ENCODE measurements around the gene SMURF2. TPM values are rescaled to one million over a fixed set of nuclear protein-coding genes. Genes with fewer than 3 reads are reported as not detected.

The SMURF2 gene
- total and polyA plus RNA-seq, 9 of the 15 experiments (the other 6 are each of a cell fraction or from before 2014, with no cell fraction given): 3.8 to 22.0 (median 14.8) TPM

DNA sequence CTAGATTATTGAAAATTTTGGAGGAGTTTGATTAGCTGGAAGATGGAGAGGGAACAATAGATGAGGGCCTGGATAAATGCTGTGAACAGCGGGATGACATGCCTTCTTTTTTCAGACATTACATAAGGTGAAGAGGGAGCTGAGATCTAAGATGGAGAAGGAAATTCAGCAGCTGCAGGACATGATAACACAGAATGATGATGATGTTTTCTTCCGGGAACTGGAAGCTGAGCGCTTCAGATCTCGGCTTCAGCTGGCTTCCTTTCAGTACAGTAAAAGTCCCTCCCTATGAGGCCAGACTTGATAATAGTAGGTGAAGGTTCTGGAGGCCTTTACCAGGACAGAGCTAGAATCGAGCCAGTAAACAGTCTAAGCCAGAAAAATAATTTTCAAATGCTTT lies 124.6 kb downstream of the SMURF2 start (continued):
- TF ChIP-seq, protein P1, sequence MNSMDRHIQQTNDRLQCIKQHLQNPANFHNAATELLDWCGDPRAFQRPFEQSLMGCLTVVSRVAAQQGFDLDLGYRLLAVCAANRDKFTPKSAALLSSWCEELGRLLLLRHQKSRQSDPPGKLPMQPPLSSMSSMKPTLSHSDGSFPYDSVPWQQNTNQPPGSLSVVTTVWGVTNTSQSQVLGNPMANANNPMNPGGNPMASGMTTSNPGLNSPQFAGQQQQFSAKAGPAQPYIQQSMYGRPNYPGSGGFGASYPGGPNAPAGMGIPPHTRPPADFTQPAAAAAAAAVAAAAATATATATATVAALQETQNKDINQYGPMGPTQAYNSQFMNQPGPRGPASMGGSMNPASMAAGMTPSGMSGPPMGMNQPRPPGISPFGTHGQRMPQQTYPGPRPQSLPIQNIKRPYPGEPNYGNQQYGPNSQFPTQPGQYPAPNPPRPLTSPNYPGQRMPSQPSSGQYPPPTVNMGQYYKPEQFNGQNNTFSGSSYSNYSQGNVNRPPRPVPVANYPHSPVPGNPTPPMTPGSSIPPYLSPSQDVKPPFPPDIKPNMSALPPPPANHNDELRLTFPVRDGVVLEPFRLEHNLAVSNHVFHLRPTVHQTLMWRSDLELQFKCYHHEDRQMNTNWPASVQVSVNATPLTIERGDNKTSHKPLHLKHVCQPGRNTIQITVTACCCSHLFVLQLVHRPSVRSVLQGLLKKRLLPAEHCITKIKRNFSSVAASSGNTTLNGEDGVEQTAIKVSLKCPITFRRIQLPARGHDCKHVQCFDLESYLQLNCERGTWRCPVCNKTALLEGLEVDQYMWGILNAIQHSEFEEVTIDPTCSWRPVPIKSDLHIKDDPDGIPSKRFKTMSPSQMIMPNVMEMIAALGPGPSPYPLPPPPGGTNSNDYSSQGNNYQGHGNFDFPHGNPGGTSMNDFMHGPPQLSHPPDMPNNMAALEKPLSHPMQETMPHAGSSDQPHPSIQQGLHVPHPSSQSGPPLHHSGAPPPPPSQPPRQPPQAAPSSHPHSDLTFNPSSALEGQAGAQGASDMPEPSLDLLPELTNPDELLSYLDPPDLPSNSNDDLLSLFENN (IDR thresholded peaks at IDR 0.05; ENCODE audit: low read depth in 2 of 2, low read length in 2 of 2): peak in 1 of 2 experiments; percentile 79; a peak in 1 of 4 replicates
- peak; percentile 77 for TF ChIP-seq CREM (IDR thresholded peaks at IDR 0.05; ENCODE audit: low read depth)
- no peak for TF ChIP-seq SRSF7 (optimal IDR thresholded peaks at IDR 0.05; ENCODE audit: low read depth, low read length)
- TF ChIP-seq, protein P2, sequence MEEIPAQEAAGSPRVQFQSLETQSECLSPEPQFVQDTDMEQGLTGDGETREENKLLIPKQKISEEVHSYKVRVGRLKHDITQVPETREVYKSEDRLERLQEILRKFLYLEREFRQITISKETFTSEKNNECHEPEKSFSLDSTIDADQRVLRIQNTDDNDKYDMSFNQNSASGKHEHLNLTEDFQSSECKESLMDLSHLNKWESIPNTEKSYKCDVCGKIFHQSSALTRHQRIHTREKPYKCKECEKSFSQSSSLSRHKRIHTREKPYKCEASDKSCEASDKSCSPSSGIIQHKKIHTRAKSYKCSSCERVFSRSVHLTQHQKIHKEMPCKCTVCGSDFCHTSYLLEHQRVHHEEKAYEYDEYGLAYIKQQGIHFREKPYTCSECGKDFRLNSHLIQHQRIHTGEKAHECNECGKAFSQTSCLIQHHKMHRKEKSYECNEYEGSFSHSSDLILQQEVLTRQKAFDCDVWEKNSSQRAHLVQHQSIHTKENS (CRISPR knock-in tag; IDR thresholded peaks at IDR 0.05): no peak
- no peak for TF ChIP-seq ZNF143 (CRISPR knock-in tag; IDR thresholded peaks at IDR 0.05)
- no peak for TF ChIP-seq ZNF444 (CRISPR knock-in tag; IDR thresholded peaks at IDR 0.05)
- TF ChIP-seq, protein P3, sequence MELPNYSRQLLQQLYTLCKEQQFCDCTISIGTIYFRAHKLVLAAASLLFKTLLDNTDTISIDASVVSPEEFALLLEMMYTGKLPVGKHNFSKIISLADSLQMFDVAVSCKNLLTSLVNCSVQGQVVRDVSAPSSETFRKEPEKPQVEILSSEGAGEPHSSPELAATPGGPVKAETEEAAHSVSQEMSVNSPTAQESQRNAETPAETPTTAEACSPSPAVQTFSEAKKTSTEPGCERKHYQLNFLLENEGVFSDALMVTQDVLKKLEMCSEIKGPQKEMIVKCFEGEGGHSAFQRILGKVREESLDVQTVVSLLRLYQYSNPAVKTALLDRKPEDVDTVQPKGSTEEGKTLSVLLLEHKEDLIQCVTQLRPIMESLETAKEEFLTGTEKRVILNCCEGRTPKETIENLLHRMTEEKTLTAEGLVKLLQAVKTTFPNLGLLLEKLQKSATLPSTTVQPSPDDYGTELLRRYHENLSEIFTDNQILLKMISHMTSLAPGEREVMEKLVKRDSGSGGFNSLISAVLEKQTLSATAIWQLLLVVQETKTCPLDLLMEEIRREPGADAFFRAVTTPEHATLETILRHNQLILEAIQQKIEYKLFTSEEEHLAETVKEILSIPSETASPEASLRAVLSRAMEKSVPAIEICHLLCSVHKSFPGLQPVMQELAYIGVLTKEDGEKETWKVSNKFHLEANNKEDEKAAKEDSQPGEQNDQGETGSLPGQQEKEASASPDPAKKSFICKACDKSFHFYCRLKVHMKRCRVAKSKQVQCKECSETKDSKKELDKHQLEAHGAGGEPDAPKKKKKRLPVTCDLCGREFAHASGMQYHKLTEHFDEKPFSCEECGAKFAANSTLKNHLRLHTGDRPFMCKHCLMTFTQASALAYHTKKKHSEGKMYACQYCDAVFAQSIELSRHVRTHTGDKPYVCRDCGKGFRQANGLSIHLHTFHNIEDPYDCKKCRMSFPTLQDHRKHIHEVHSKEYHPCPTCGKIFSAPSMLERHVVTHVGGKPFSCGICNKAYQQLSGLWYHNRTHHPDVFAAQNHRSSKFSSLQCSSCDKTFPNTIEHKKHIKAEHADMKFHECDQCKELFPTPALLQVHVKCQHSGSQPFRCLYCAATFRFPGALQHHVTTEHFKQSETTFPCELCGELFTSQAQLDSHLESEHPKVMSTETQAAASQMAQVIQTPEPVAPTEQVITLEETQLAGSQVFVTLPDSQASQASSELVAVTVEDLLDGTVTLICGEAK (IDR thresholded peaks at IDR 0.05): no peak
- TF ChIP-seq, protein P3 (CRISPR knock-in tag; IDR thresholded peaks at IDR 0.05): no peak
- no peak for TF ChIP-seq ADNP (tag; IDR thresholded peaks at IDR 0.05)
- no peak for TF ChIP-seq HMG20B (CRISPR knock-in tag; IDR thresholded peaks at IDR 0.05)
- TF ChIP-seq ZBTB7A (IDR thresholded peaks at IDR 0.05; ENCODE audit: borderline replicate concordance, control insufficient read depth, low read depth, low read length): no peak
- TF ChIP-seq, protein P4, sequence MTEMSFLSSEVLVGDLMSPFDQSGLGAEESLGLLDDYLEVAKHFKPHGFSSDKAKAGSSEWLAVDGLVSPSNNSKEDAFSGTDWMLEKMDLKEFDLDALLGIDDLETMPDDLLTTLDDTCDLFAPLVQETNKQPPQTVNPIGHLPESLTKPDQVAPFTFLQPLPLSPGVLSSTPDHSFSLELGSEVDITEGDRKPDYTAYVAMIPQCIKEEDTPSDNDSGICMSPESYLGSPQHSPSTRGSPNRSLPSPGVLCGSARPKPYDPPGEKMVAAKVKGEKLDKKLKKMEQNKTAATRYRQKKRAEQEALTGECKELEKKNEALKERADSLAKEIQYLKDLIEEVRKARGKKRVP (CRISPR knock-in tag; IDR thresholded peaks at IDR 0.05): no peak
- TF ChIP-seq KLF10 (CRISPR knock-in tag; IDR thresholded peaks at IDR 0.05): no peak
- TF ChIP-seq GABPB1 (CRISPR knock-in tag; IDR thresholded peaks at IDR 0.05): no peak

All from K562 (cell line).